NCI-H1694 treated with DMSO at 0.1 percent for 48 hours (cell line): Measurements from ENCODE around the gene ANTKMT.

Source experiments
- DNase-seq: peaks from one replicate; lab custom pipeline; 2025; lab: John Stamatoyannopoulos, UW

Gene ANTKMT

DNA sequence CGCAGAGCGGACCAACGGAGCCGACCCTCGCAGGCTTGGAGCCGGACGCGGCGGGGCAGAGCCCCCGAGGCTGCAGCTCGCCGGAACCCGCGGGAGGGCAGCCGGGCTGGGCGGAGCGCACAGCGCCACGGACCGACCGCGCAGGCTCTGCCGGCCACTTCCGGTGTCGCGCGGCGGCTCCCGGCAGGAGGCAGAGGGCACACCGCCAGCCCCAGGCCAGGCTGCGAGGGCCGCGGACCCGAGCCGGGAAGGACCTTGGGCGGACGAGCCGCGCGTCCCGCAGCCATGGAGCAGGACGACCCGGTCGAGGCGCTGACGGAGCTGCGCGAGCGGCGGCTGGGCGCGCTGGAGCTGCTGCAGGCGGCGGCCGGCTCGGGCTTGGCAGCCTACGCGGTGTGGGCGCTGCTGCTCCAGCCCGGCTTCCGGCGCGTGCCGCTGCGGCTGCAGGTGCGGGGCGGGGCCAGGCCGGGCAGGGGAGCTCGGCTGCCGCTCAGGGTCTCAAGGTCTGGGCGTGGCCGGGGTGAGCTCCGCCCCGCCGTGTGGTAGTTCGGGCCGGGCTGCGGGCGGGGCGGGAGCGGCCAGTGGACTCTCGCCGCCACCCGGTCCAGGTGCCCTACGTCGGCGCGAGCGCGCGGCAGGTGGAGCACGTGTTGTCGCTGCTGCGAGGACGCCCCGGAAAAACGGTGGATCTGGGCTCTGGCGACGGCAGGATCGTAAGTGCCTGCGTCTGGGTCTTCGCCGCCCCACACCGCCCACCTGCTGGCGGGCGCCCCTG lies at the start of gene ANTKMT:
ANTKMT (plus strand) TSS at position 157 of the 775 bp plus-strand sequence; CDS start at position 286, 129 bp downstream.
- DNase-seq, result peak; percentile 31

DNA sequence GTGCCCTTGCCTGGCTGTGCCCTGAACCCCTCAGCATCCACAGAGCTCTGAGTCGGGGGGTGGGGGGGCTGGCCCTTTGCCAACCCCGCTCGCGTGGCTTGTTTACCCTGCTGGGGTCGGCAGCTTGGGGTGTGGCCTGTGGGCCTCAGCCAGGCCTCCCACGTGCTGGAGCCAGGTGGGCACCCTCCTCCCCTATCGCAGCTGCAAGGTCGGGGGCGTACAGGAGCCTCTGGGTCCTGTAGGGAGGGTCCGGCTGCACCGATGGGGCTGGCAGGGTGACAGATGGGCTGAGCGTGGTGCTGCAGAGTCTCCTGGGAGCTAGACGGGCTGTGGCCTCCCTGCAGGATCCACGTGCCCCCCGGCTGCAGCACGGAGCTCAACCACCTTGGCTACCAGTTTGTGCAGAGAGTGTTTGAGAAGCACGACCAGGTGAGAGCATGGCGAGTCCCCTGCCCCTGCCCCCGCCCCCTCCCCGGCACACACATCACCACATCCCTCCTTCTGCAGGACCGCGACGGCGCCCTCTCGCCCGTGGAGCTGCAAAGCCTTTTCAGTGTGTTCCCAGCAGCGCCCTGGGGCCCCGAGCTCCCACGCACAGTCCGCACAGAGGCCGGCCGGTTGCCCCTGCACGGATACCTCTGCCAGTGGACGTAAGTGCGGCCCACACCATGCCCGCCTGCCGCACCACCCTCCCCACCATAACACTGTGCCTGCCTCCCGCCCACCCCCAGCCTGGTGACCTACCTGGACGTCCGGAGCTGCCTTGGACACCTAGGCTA lies 49.4 kb upstream of the ANTKMT start:
- no peak for DNase-seq

- DNase-seq, result no peak
Observed at GRCh38 chr16:672371-672770, 48.6 kb upstream of the ANTKMT start.

GRCh38 chr16:672851-673250 lies 48.1 kb upstream of the ANTKMT start:
- no peak for DNase-seq

GRCh38 chr16:673399-673991 lies 47.5 kb upstream of the ANTKMT start:
- no peak for DNase-seq

- DNase-seq, result no peak
Observed at GRCh38 chr16:674214-674881, 46.6 kb upstream of the ANTKMT start.

- DNase-seq, result no peak
Observed at GRCh38 chr16:674968-675883, 45.7 kb upstream of the ANTKMT start, which contains the start of gene RHBDL1. RHBDL1 (plus strand) TSS chr16:675671; CDS start chr16:675791, 120 bp downstream.

GRCh38 chr16:675884-676564 lies 44.9 kb upstream of the ANTKMT start:
- DNase-seq, result no peak

DNA sequence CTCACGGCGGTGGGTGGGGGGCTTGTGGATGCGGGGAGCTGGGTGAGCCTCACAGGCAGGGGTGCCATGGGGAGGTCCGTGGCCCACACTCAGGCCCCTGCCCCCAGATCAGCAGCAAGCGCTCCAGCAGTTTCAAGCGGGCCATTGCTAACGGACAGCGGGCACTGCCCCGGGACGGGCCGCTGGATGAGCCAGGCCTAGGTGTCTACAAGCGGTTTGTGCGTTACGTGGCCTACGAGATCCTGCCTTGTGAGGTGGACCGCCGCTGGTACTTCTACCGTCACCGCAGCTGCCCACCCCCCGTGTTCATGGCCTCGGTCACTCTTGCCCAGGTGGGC lies 44.4 kb upstream of the ANTKMT start:
- no peak for DNase-seq

GRCh38 chr16:676913-677312 lies 44.0 kb upstream of the ANTKMT start:
- no peak for DNase-seq

- DNase-seq, result no peak
Observed at GRCh38 chr16:677316-678190, 43.4 kb upstream of the ANTKMT start.

GRCh38 chr16:678209-678857 lies 42.6 kb upstream of the ANTKMT start:
- DNase-seq, result no peak

GRCh38 chr16:678858-679813 lies 41.8 kb upstream of the ANTKMT start:
- peak; percentile 27 for DNase-seq

DNA sequence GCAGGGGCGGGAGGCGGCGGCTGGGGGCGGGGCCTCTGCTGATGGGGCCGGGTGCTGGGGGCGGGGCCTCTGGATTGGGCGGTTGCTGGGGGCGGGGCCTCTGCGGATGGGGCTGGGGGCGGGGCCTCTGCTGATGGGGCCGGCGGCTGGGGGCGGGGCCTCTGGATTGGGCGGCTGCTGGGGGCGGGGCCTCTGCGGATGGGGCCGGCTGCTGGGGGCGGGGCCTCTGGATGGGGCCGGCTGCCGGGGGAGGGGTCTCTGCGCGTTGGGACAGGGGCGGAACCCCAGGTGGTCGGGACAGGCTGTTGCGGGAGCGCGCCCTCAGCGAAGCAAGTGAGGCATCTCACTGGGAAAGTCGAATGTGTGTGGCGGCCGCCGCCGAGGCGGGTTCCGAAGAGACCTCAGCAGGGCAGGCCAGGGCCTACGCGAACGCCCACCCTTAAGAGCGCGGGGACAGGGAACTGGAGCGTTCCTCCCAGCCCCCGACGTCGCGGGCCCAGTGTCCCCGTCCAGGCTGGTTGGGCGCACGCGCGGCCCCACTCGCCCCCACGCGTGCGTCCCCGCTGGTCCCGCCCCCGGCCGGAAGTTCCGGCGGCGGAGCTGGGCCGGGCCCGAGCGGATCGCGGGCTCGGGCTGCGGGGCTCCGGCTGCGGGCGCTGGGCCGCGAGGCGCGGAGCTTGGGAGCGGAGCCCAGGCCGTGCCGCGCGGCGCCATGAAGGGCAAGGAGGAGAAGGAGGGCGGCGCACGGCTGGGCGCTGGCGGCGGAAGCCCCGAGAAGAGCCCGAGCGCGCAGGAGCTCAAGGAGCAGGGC lies 40.9 kb upstream of the ANTKMT start, which contains the start of gene STUB1:
STUB1 (plus strand) TSS at position 597 of the 811 bp plus-strand sequence; CDS start at position 713, 116 bp downstream.
- DNase-seq, result peak; percentile 49

DNA sequence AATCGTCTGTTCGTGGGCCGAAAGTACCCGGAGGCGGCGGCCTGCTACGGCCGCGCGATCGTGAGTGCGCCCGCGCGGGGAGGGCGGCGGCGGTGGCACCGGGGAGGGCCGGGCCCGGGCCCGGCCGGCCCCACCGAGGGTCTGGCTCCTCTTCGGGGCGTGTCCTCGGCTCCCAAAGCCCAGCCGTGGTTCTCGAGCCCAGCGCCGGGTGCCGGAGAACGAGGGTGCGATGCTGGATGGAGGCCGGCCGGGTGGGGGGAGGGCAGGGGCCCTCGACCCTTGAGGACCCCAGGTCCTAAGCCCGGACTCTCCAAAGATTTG lies 40.4 kb upstream of the ANTKMT start:
- no peak for DNase-seq

DNA sequence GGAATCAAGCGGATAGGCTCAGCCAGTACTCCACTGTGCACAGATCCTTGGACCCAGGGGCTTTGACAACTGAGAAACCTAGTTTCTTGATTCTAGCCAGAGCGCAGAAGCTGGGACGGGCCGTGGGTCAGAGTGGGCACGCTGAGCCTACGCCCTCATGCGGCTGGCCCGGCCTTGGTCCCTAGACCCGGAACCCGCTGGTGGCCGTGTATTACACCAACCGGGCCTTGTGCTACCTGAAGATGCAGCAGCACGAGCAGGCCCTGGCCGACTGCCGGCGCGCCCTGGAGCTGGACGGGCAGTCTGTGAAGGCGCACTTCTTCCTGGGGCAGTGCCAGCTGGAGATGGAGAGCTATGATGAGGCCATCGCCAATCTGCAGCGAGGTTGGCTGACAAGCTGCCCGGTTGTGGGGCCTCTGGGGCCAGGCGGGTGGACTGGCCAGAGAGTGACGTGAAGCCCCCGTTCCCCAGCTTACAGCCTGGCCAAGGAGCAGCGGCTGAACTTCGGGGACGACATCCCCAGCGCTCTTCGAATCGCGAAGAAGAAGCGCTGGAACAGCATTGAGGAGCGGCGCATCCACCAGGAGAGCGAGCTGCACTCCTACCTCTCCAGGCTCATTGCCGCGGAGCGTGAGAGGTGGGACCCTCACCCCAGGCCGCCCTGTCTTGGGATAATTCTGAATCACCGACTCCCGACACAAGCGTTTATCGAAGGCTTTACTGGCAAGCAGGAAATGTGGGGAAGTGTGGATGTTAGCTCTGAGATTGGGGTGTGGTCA lies 39.8 kb upstream of the ANTKMT start:
- DNase-seq, result no peak
